Activated CD8-positive, alpha-beta T cell treated with anti-CD3 and anti-CD28 coated beads for 36 hours (primary cell): ENCODE results near the gene SS18. TPM values are rescaled to one million over a fixed set of nuclear protein-coding genes. Genes with fewer than 3 reads are reported as not detected.

Experiments
- ATAC-seq: fragments of 200-7000 bp; cut with Tn5 transposase; one replicate; pipeline ENCODE4 v1.10.0; 2021; ENCODE audit warnings: mild to moderate bottlenecking, moderate library complexity
- CTCF ChIA-PET: fragments of 350-600 bp; sonication (Branson Sonifier 250); formaldehyde crosslinking; loops from one replicate; lab custom pipeline; 2021; ENCODE audit warnings: antibody characterized with exemption; lab: Charles Lee
- POLR2A ChIA-PET: fragments of 350-600 bp; sonication (Branson Sonifier 250); formaldehyde crosslinking; loops from one replicate; lab custom pipeline; 2021; ENCODE audit warnings: antibody characterized with exemption; lab: Charles Lee
- DNase-seq: peaks from one replicate; pipeline ENCODE4 v3.0.0-alpha.2; 2020
- H3K27ac Mint-ChIP-seq: one replicate; pipeline ENCODE4 v1.8.0; 2021; ENCODE audit warnings: mild to moderate bottlenecking, mixed read lengths
- H3K27me3 Mint-ChIP-seq: one replicate; pipeline ENCODE4 v1.8.0; 2021; ENCODE audit warnings: mixed read lengths
- H3K36me3 Mint-ChIP-seq: one replicate; pipeline ENCODE4 v1.8.0; 2021; ENCODE audit warnings: low read depth, mixed read lengths
- H3K4me1 Mint-ChIP-seq: one replicate; pipeline ENCODE4 v1.8.0; 2021; ENCODE audit warnings: low read depth, mixed read lengths
- H3K4me3 Mint-ChIP-seq: one replicate; pipeline ENCODE4 v1.8.0; 2021; ENCODE audit warnings: mild to moderate bottlenecking, moderate library complexity, mixed read lengths
- H3K9me3 Mint-ChIP-seq: one replicate; pipeline ENCODE4 v1.8.0; 2021; ENCODE audit warnings: mixed read lengths
- intact Hi-C: fragments of 100-400 bp; cut with micrococcal nuclease; formaldehyde crosslinking; loops from one replicate; pipeline ENCODE4 v1.10.0; 2022
- total RNA-seq, 2 experiments: library from RNA; stranded (reverse); gene quantifications; one replicate each; pipeline ENCODE4 v1.2.3, GENCODE V29; 2021
- TF ChIP-seq, protein P1 (sequence below): fragments of 200-600 bp; IDR thresholded peaks from one replicate; pipeline ENCODE4 v1.8.0; 2022; ENCODE audit warnings: antibody characterized with exemption, mild to moderate bottlenecking

SS18 gene
- total RNA-seq, 2 experiments from 2014 or later = 37.4 to 38.2 TPM

DNA sequence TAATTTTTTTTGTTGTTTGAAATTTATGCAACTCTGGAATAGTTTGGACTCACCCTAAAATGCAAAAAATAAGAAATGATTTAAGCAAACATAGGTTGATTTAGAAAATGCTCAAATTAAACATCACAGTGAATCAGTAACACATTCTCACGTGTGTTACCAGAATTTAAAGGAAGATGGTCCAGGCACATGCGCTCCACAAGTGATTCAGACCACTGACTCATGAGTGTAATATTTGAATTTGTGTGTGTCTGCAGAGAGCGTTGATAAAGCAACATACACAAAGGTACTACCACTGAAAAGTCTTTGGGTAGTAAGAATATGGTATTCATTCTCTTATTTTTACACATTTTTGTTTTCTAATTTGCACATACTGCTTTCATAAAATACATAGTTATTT lies 7.9 kb downstream of the SS18 start:
- intact Hi-C loops = no loop called here

GRCh38 chr18:26074246-26074645 lies 16.2 kb downstream of the SS18 start:
- DNase-seq (no peak), ATAC-seq (no peak)
- TF ChIP-seq, protein P1, sequence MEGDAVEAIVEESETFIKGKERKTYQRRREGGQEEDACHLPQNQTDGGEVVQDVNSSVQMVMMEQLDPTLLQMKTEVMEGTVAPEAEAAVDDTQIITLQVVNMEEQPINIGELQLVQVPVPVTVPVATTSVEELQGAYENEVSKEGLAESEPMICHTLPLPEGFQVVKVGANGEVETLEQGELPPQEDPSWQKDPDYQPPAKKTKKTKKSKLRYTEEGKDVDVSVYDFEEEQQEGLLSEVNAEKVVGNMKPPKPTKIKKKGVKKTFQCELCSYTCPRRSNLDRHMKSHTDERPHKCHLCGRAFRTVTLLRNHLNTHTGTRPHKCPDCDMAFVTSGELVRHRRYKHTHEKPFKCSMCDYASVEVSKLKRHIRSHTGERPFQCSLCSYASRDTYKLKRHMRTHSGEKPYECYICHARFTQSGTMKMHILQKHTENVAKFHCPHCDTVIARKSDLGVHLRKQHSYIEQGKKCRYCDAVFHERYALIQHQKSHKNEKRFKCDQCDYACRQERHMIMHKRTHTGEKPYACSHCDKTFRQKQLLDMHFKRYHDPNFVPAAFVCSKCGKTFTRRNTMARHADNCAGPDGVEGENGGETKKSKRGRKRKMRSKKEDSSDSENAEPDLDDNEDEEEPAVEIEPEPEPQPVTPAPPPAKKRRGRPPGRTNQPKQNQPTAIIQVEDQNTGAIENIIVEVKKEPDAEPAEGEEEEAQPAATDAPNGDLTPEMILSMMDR = no peak
- no peak overlapping the region for H3K4me3 Mint-ChIP-seq
- intact Hi-C loops = no loop called here
- peaks cover 55% of the 10 kb centered on the region for H3K36me3 Mint-ChIP-seq
- H3K4me1 Mint-ChIP-seq = peaks cover 24% of the 10 kb centered on the region
- no peak overlapping the region for H3K27ac Mint-ChIP-seq
- ChIA-PET POLR2A (no interaction called here), CTCF (no interaction called here)
- no peaks in the 10 kb centered on the region for H3K27me3 Mint-ChIP-seq
- no peaks in the 10 kb centered on the region for H3K9me3 Mint-ChIP-seq

More for the DNA sequence above, 7.9 kb downstream of the SS18 start:
- CTCF ChIA-PET = no interaction called here
- Mint-ChIP-seq H3K27ac (no peak overlapping the region), H3K27me3 (no peaks in the 10 kb centered on the region), H3K4me1 (peaks cover 36% of the 10 kb centered on the region), H3K9me3 (no peaks in the 10 kb centered on the region), H3K4me3 (no peak overlapping the region), H3K36me3 (peaks cover 53% of the 10 kb centered on the region)
- no peak for ATAC-seq
- POLR2A ChIA-PET = no interaction called here
- no peak for DNase-seq
- TF ChIP-seq, protein P1 = no peak

DNA sequence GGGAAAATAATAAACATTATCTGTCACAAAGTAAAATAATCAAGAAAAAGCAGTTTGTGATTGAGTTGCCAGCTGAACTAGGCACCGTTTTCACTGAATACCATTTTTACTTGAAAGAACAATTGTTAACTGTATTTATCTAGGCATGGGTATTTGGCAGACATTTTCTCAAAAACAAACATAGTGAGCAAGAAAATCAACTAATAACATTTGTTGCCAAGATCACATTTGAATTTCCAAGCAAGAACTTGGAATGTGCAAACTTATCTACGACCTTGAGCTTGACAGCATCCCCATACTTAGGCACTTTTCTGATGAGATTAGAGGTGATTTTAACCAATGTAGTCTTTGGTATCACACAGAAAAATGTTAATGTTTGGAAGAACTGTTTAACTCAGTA lies 16.7 kb downstream of the SS18 start:
- intact Hi-C loops = no loop called here
- H3K27me3 Mint-ChIP-seq = no peaks in the 10 kb centered on the region
- TF ChIP-seq, protein P1 = no peak
- peaks cover 22% of the 10 kb centered on the region for H3K4me1 Mint-ChIP-seq
- no peak for DNase-seq
- no peak for ATAC-seq
- ChIA-PET CTCF (no interaction called here), POLR2A (no interaction called here)
- H3K4me3 Mint-ChIP-seq = no peak overlapping the region
- H3K36me3 Mint-ChIP-seq = peaks cover 56% of the 10 kb centered on the region
- H3K9me3 Mint-ChIP-seq = no peaks in the 10 kb centered on the region
- H3K27ac Mint-ChIP-seq = no peak overlapping the region

DNA sequence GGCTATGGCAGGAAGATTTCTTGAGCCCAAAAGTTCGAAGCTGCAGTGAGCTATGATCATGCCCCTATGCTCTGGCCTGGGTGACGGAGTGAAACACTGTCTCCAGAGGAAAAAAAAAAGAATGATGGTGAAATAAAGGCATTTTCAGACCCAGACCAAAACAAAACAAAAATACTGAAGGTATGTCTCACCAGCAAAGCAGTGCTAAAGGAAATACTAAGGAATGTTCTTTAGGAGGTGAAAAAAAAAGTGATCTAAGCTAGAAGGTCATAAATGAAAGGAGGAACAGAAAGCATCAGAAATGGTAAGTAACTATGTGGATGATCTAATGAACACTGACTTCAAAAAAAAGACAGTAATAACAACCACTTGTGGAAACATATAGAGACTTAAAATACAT lies 18.7 kb downstream of the SS18 start:
- no peak overlapping the region for H3K4me3 Mint-ChIP-seq
- H3K9me3 Mint-ChIP-seq = no peaks in the 10 kb centered on the region
- H3K27me3 Mint-ChIP-seq = no peaks in the 10 kb centered on the region
- TF ChIP-seq, protein P1 = no peak
- ATAC-seq (no peak), DNase-seq (no peak)
- intact Hi-C loops = no loop called here
- ChIA-PET POLR2A (no interaction called here), CTCF (interaction anchor here (0.7 to 1.0 kb wide), 2 partner anchors 35 to 150 kb away, joined by 3 to 4 read pairs; no protein-coding TSS in a partner anchor)
- no peak overlapping the region for H3K27ac Mint-ChIP-seq
- peaks cover 66% of the 10 kb centered on the region for H3K36me3 Mint-ChIP-seq
- H3K4me1 Mint-ChIP-seq = peaks cover 25% of the 10 kb centered on the region

DNA sequence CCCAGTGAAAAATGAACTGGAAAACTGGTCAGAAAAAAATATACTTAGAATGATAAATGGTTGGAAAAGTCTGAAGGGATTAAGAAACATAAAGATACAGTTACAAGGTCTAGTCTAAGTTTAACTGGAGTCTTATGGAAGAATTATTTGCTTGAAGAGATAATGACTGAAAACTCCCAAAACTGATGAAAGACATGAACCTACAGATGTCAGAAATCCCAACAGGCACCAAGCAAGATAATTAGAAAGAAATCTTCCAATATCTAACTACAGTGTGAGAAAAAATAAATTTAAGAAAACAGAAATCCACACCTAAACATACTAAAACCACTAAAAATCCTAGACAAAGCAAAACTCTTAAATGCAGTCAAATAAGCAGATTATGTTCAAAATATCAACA lies 19.4 kb downstream of the SS18 start:
- Mint-ChIP-seq H3K9me3 (no peaks in the 10 kb centered on the region), H3K4me1 (peaks cover 27% of the 10 kb centered on the region), H3K27me3 (no peaks in the 10 kb centered on the region), H3K36me3 (peaks cover 68% of the 10 kb centered on the region), H3K27ac (no peak overlapping the region), H3K4me3 (no peak overlapping the region)
- DNase-seq (no peak), ATAC-seq (no peak)
- TF ChIP-seq, protein P1 = no peak
- CTCF ChIA-PET = no interaction called here
- intact Hi-C loops = no loop called here
- POLR2A ChIA-PET = no interaction called here
